Measurements from ENCODE around the gene NAV2.

Gene NAV2

GRCh38 chr11:19703211-19703610 is 9.4 kb upstream of the NAV2 start:
- DNase-seq = no peak
- Histone ChIP-seq H3K27ac (peak overlapping the region in 1 of 2 donors; percentile 47), H3K27me3 (no peaks in the 10 kb centered on the region), H3K36me3 (no peaks in the 10 kb centered on the region), H3K9me3 (no peaks in the 10 kb centered on the region), H3K4me3 (no peak overlapping the region), H3K4me1 (peaks cover 0 to 49% (median 15%) of the 10 kb centered on the region in 4 donors)
- intact Hi-C loops (cut with DNase I; ENCODE audit: low total_unique reads) = no loop called here
- no peak for TF ChIP-seq CTCF (IDR thresholded peaks at IDR 0.05)

- Histone ChIP-seq H3K9me3 (no peaks in the 10 kb centered on the region), H3K4me1 (peaks cover 0 to 42% (median 15%) of the 10 kb centered on the region in 4 donors), H3K4me3 (no peak overlapping the region), H3K36me3 (no peaks in the 10 kb centered on the region), H3K27ac (peak overlapping the region in 1 of 2 donors; percentile 47), H3K27me3 (no peaks in the 10 kb centered on the region)
- no peak for DNase-seq
- TF ChIP-seq CTCF (IDR thresholded peaks at IDR 0.05) = no peak
- intact Hi-C loops (cut with DNase I; ENCODE audit: low total_unique reads) = no loop called here
Measured at GRCh38 chr11:19704213-19704612, 8.4 kb upstream of the NAV2 start.

- DNase-seq = no peak
- Histone ChIP-seq H3K36me3 (no peaks in the 10 kb centered on the region), H3K9me3 (no peaks in the 10 kb centered on the region), H3K4me3 (no peak overlapping the region), H3K4me1 (peaks cover 0 to 48% (median 20%) of the 10 kb centered on the region in 4 donors), H3K27me3 (no peaks in the 10 kb centered on the region), H3K27ac (peak overlapping the region; percentile 48 to 49)
- intact Hi-C loops (cut with DNase I; ENCODE audit: low total_unique reads) = no loop called here
- no peak for TF ChIP-seq CTCF (IDR thresholded peaks at IDR 0.05)
Measured at GRCh38 chr11:19705936-19706335, 6.7 kb upstream of the NAV2 start.

GRCh38 chr11:19711911-19712280 is 741 bp upstream of the NAV2 start:
- no peak for TF ChIP-seq CTCF (IDR thresholded peaks at IDR 0.05)
- Histone ChIP-seq H3K27ac (peak overlapping the region; percentile 95 to 98), H3K9me3 (no peaks in the 10 kb centered on the region), H3K4me1 (peaks cover 0 to 44% (median 24%) of the 10 kb centered on the region in 4 donors), H3K27me3 (no peaks in the 10 kb centered on the region), H3K4me3 (peak overlapping the region; percentile 88 to 96), H3K36me3 (no peaks in the 10 kb centered on the region)
- DNase-seq = no peak
- intact Hi-C loops (cut with DNase I; ENCODE audit: low total_unique reads) = loop anchor here (2.0 to 10.0 kb wide), 2 partner anchors 31 to 117 kb away; no protein-coding TSS in a partner anchor

- H3K9me3 ChIP-seq = no peaks in the 10 kb centered on the region
- peaks cover 0 to 59% (median 35%) of the 10 kb centered on the region in 4 donors for H3K4me1 ChIP-seq
- H3K27ac ChIP-seq = peak overlapping the region; percentile 95 to 98
- intact Hi-C loops (cut with DNase I; ENCODE audit: low total_unique reads) = loop anchor here (2.0 to 10.0 kb wide), 2 partner anchors 33 to 119 kb away; no protein-coding TSS in a partner anchor
- H3K4me3 ChIP-seq = peak overlapping the region; percentile 88 to 96
- no peak for TF ChIP-seq CTCF (IDR thresholded peaks at IDR 0.05)
- no peaks in the 10 kb centered on the region for H3K36me3 ChIP-seq
- no peak for DNase-seq
- H3K27me3 ChIP-seq = no peaks in the 10 kb centered on the region
Measured at GRCh38 chr11:19713196-19714021, 772 bp downstream of the NAV2 start.
